ENCODE measurements around the gene ROBO1.
"Not testable (repeated sequence)": the region's sequence is repeated elsewhere in the genome, so short reads cannot be mapped to it uniquely, and the experiment has no call there.

The ROBO1 gene

GRCh38 chr3:78895528-78895927 lies 872.3 kb downstream of the ROBO1 start:
- no peak for DNase-seq

GRCh38 chr3:78894787-78895186 lies 873.0 kb downstream of the ROBO1 start:
- DNase-seq = no peak

GRCh38 chr3:78893161-78893560 lies 874.6 kb downstream of the ROBO1 start:
- DNase-seq = no peak

- DNase-seq = no peak
These were observed 878.5 kb downstream of the ROBO1 start for GRCh38 chr3:78889348-78889747.

GRCh38 chr3:78888635-78889034 lies 879.2 kb downstream of the ROBO1 start:
- DNase-seq = no peak

GRCh38 chr3:78887547-78888011 lies 880.2 kb downstream of the ROBO1 start:
- DNase-seq = no peak

GRCh38 chr3:78887029-78887428 lies 880.8 kb downstream of the ROBO1 start:
- DNase-seq = no peak

- DNase-seq = not testable (repeated sequence)
These were observed 883.2 kb downstream of the ROBO1 start for GRCh38 chr3:78884567-78884966.

- DNase-seq = no peak
These were observed 885.5 kb downstream of the ROBO1 start for GRCh38 chr3:78882251-78882650.

- DNase-seq = no peak
These were observed 886.3 kb downstream of the ROBO1 start for GRCh38 chr3:78881501-78881900.

- no peak for DNase-seq
These were observed 887.0 kb downstream of the ROBO1 start for GRCh38 chr3:78880603-78881461.

- no peak for DNase-seq
These were observed 888.4 kb downstream of the ROBO1 start for GRCh38 chr3:78879295-78879860.

- no peak for DNase-seq
These were observed 889.0 kb downstream of the ROBO1 start for GRCh38 chr3:78878789-78879188.

- no peak for DNase-seq
These were observed 889.8 kb downstream of the ROBO1 start for GRCh38 chr3:78878011-78878410.

- DNase-seq = no peak
These were observed 891.9 kb downstream of the ROBO1 start for GRCh38 chr3:78875851-78876250.

- DNase-seq = no peak
These were observed 892.4 kb downstream of the ROBO1 start for GRCh38 chr3:78875436-78875835.

- no peak for DNase-seq
These were observed 894.2 kb downstream of the ROBO1 start for GRCh38 chr3:78873641-78874040.

- no peak for DNase-seq
These were observed 895.6 kb downstream of the ROBO1 start for GRCh38 chr3:78872195-78872594.

- DNase-seq = no peak
These were observed 896.8 kb downstream of the ROBO1 start for GRCh38 chr3:78871048-78871447.

GRCh38 chr3:78870484-78870883 lies 897.3 kb downstream of the ROBO1 start:
- no peak for DNase-seq

- no peak for DNase-seq
These were observed 899.2 kb downstream of the ROBO1 start for GRCh38 chr3:78868570-78868969.

- no peak for DNase-seq
These were observed 900.1 kb downstream of the ROBO1 start for GRCh38 chr3:78867409-78868372.

All from inflammatory macrophage treated with lipopolysaccharide for 4 hours (primary cell).